HS-5 (cell line): Measurements from ENCODE around the gene SMTNL2.

ENCODE experiments used
- DNase-seq: peaks from one replicate; pipeline ENCODE4 v3.0.0-alpha.2; 2012; ENCODE audit warnings: low read depth

Gene SMTNL2

GRCh38 chr17:4584101-4584916 is at the start of gene SMTNL2:
Gene SMTNL2 (plus strand): TSS chr17:4584529. CDS start chr17:4584606, 77 bp downstream.
- no peak for DNase-seq

- no peak for DNase-seq
Measured at GRCh38 chr17:4534928-4535666, 49.2 kb upstream of the SMTNL2 start.

GRCh38 chr17:4535667-4536258 is 48.6 kb upstream of the SMTNL2 start:
- no peak for DNase-seq

GRCh38 chr17:4536259-4536741 is 48.0 kb upstream of the SMTNL2 start:
- no peak for DNase-seq

GRCh38 chr17:4536742-4537411 is 47.5 kb upstream of the SMTNL2 start:
- no peak for DNase-seq

GRCh38 chr17:4537451-4538235 is 46.7 kb upstream of the SMTNL2 start:
- no peak for DNase-seq

GRCh38 chr17:4538236-4539002 is 45.9 kb upstream of the SMTNL2 start:
- no peak for DNase-seq

GRCh38 chr17:4539025-4539424 is 45.3 kb upstream of the SMTNL2 start:
- no peak for DNase-seq

GRCh38 chr17:4539576-4540223 is 44.6 kb upstream of the SMTNL2 start:
- no peak for DNase-seq

GRCh38 chr17:4540224-4540651 is 44.1 kb upstream of the SMTNL2 start:
- no peak for DNase-seq

- no peak for DNase-seq
Measured at GRCh38 chr17:4540687-4541327, 43.5 kb upstream of the SMTNL2 start.

- DNase-seq: no peak
Measured at GRCh38 chr17:4541328-4542002, 42.9 kb upstream of the SMTNL2 start.

GRCh38 chr17:4542003-4542725 is 42.2 kb upstream of the SMTNL2 start:
- DNase-seq: no peak

- no peak for DNase-seq
Measured at GRCh38 chr17:4542726-4543191, 41.6 kb upstream of the SMTNL2 start.

- no peak for DNase-seq
Measured at GRCh38 chr17:4543557-4544026, 40.7 kb upstream of the SMTNL2 start.

- DNase-seq: no peak
Measured at GRCh38 chr17:4544135-4544950, 40.0 kb upstream of the SMTNL2 start.

GRCh38 chr17:4544951-4545216 is 39.4 kb upstream of the SMTNL2 start:
- no peak for DNase-seq
